Liver (tissue), 9 donors: Measurements from ENCODE around the gene TPCN1. TPM values are rescaled to one million over a fixed set of nuclear protein-coding genes. Genes with fewer than 3 reads are reported as not detected.

Source experiments
- DNase-seq: peaks from one replicate; pipeline ENCODE4 v3.0.0-alpha.2; 2017; ENCODE audit warnings: low spot score
- H3K27ac ChIP-seq, 2 donors: one replicate each; pipeline ENCODE4 v1.7.0; 2013; ENCODE audit warnings: inconsistent platforms in 2 of 2, low read length in 2 of 2, control low read depth in 1 of 2, low read depth in 1 of 2, mild to moderate bottlenecking in 1 of 2
- H3K27me3 ChIP-seq, 4 donors: one replicate each; pipeline versions ENCODE4 v1.6.1 to v1.7.0; 2013; ENCODE audit warnings: low read length in 3 of 4, inconsistent platforms in 1 of 4, mild to moderate bottlenecking in 1 of 4, moderate library complexity in 1 of 4; ENCODE audit not compliant: control insufficient read depth in 4 of 4, insufficient read depth in 4 of 4
- H3K36me3 ChIP-seq, 4 donors: one replicate each; pipeline versions ENCODE4 v1.6.1 to v1.7.0; 2013; ENCODE audit warnings: low read length in 3 of 4, mild to moderate bottlenecking in 3 of 4, low read depth in 1 of 4, moderate library complexity in 1 of 4; ENCODE audit not compliant: control insufficient read depth in 4 of 4, insufficient read depth in 3 of 4
- H3K4me1 ChIP-seq, 4 donors: one replicate each; pipeline versions ENCODE4 v1.6.1 to v1.7.0; 2013; ENCODE audit warnings: low read length in 3 of 4, mild to moderate bottlenecking in 3 of 4, moderate library complexity in 1 of 4; ENCODE audit not compliant: control insufficient read depth in 4 of 4, insufficient read depth in 4 of 4
- H3K4me3 ChIP-seq, 3 donors: one replicate each; pipeline versions ENCODE4 v1.6.1 to v1.7.0; 2013; ENCODE audit warnings: low read length in 3 of 3, control low read depth in 1 of 3, low read depth in 1 of 3, mild to moderate bottlenecking in 1 of 3
- H3K9ac ChIP-seq, 2 donors: one replicate each; pipeline ENCODE4 v1.7.0; 2013; ENCODE audit warnings: low read length in 2 of 2, mild to moderate bottlenecking in 2 of 2, moderate library complexity in 2 of 2, control low read depth in 1 of 2, low read depth in 1 of 2
- H3K9me3 ChIP-seq, 4 donors: one replicate each; pipeline versions ENCODE4 v1.6.1 to v1.7.0; 2013; ENCODE audit warnings: low read length in 3 of 4; ENCODE audit not compliant: control insufficient read depth in 4 of 4
- ATF3 ChIP-seq: IDR thresholded peaks from 2 replicates; pipeline ENCODE4 v1.6.1; 2016; ENCODE audit warnings: antibody characterized with exemption
- CTCF ChIP-seq: fragments of 150-350 bp; IDR thresholded peaks from 2 replicates; pipeline ENCODE4 v1.5.1; 2017; ENCODE audit warnings: improper control_type of control experiment, low read depth, low read length; ENCODE audit not compliant: missing input control
- EGR1 ChIP-seq, 2 donors: IDR thresholded peaks; 2 replicates each; pipeline ENCODE4 v1.6.1; 2016 to 2018; ENCODE audit warnings: antibody characterized with exemption in 2 of 2, low read depth in 2 of 2
- FOXA2 ChIP-seq: IDR thresholded peaks from 2 replicates; pipeline ENCODE4 v1.6.1; 2016; ENCODE audit warnings: antibody characterized with exemption
- GABPA ChIP-seq, 2 donors: IDR thresholded peaks in 1 of 2; conservative IDR thresholded peaks in 1 of 2; 2 replicates each; pipeline ENCODE4 v1.6.1; 2016; ENCODE audit warnings: antibody characterized with exemption in 2 of 2, mild to moderate bottlenecking in 1 of 2, moderate library complexity in 1 of 2
- HNF4A ChIP-seq, 2 donors: conservative IDR thresholded peaks; 2 replicates each; pipeline ENCODE4 v1.6.1; 2016; ENCODE audit warnings: antibody characterized with exemption in 2 of 2, mild to moderate bottlenecking in 2 of 2
- HNF4G ChIP-seq: IDR thresholded peaks from 2 replicates; pipeline ENCODE4 v1.6.1; 2016; ENCODE audit warnings: antibody characterized with exemption
- JUND ChIP-seq, 2 donors: IDR thresholded peaks; 2 replicates each; pipeline ENCODE4 v1.6.1; 2016; ENCODE audit warnings: antibody characterized with exemption in 2 of 2
- MAX ChIP-seq: IDR thresholded peaks from 2 replicates; pipeline ENCODE4 v1.6.1; 2016; ENCODE audit warnings: antibody characterized with exemption
- NR2F2 ChIP-seq: IDR thresholded peaks from 2 replicates; pipeline ENCODE4 v1.6.1; 2016; ENCODE audit warnings: antibody characterized with exemption
- RAD21 ChIP-seq, 2 donors: IDR thresholded peaks; 2 replicates each; pipeline ENCODE4 v1.6.1; 2016; ENCODE audit warnings: antibody characterized with exemption in 2 of 2, mild to moderate bottlenecking in 2 of 2
- REST ChIP-seq: IDR thresholded peaks from 2 replicates; pipeline ENCODE4 v1.6.1; 2016; ENCODE audit warnings: antibody characterized with exemption, mild to moderate bottlenecking
- YY1 ChIP-seq: IDR thresholded peaks from 2 replicates; pipeline ENCODE4 v1.6.1; 2016; ENCODE audit warnings: antibody characterized with exemption, mild to moderate bottlenecking
- ZBTB33 ChIP-seq: IDR thresholded peaks from 2 replicates; pipeline ENCODE4 v1.6.1; 2016; ENCODE audit warnings: antibody characterized with exemption
- WGBS: extraction: QIAGEN DNeasy Blood & Tissue Kit; methylation state at CpG from one replicate; pipeline ENCODE4 v1.1.7; 2013; 5-methylcytosine and 5-hydroxymethylcytosine counted together
- polyA plus RNA-seq, 2 donors: library from polyadenylated mRNA; stranded (reverse) in 1 of 2; unstranded in 1 of 2; fragments of 200-250 nt in 1 of 2; fragments of >200 nt in 1 of 2; fragmentation: Nextera tagmentation in 1 of 2; extraction: Ambion mirVana in 1 of 2; gene quantifications; one replicate each; pipeline versions ENCODE4 v1.2.1 to v1.2.3, GENCODE V29; 2013 to 2015
- total RNA-seq, 2 donors: library from RNA; depleted of rRNA; stranded (reverse); fragments of >200 nt; gene quantifications; one replicate each; pipeline ENCODE4 v1.2.3, GENCODE V29; 2014
- donor health status: healthy.
- donor health status: healthy.
- donor health status: healthy.
- donor health status: healthy.
- donor health status: healthy.

Gene TPCN1
- total and polyA plus RNA-seq, 4 donors, result 8.6 to 19.2 (median 13.7) TPM

- Histone ChIP-seq H3K9ac (peak overlapping the region; percentile 9 to 45), H3K27ac (peak overlapping the region; percentile 69 to 89), H3K4me1 (peaks cover 19 to 47% (median 37%) of the 10 kb centered on the region in 4 donors), H3K27me3 (no peaks in the 10 kb centered on the region), H3K9me3 (no peaks in the 10 kb centered on the region), H3K36me3 (peaks cover 0 to 13% (median 4%) of the 10 kb centered on the region in 4 donors), H3K4me3 (no peak overlapping the region)
- DNase-seq, result peak; percentile 47
- TF ChIP-seq FOXA2, result peak; percentile 51
- TF ChIP-seq MAX, result no peak
- TF ChIP-seq NR2F2, result peak; percentile 26
- 19% methylated on average over 18 of the region's 18 CpGs for WGBS
Measured at GRCh38 chr12:113246478-113247122, 25.3 kb downstream of the TPCN1 start.

GRCh38 chr12:113247123-113248050 lies 26.1 kb downstream of the TPCN1 start:
- DNase-seq, result no peak
- Histone ChIP-seq H3K27me3 (no peaks in the 10 kb centered on the region), H3K9me3 (no peaks in the 10 kb centered on the region), H3K9ac (no peak overlapping the region), H3K4me1 (peaks cover 19 to 39% (median 31%) of the 10 kb centered on the region in 4 donors), H3K4me3 (no peak overlapping the region), H3K36me3 (peaks cover 0 to 21% (median 8%) of the 10 kb centered on the region in 4 donors), H3K27ac (peak overlapping the region; percentile 69 to 89)
- 93% methylated on average over 21 of the region's 21 CpGs for WGBS
- no peak for TF ChIP-seq NR2F2
- no peak for TF ChIP-seq ZBTB33
- TF ChIP-seq HNF4G, result no peak
- no peak for TF ChIP-seq EGR1 (IDR thresholded peaks at IDR 0.05; ENCODE audit: low read depth in 2 of 2)
- TF ChIP-seq MAX, result no peak
- TF ChIP-seq ATF3, result no peak
- TF ChIP-seq GABPA (IDR thresholded peaks at IDR 0.05 in 1 of 2, conservative IDR thresholded peaks at IDR 0.05 in 1 of 2), result no peak
- TF ChIP-seq HNF4A (conservative IDR thresholded peaks at IDR 0.05), result no peak
- no peak for TF ChIP-seq YY1
- TF ChIP-seq RAD21 (IDR thresholded peaks at IDR 0.05), result no peak
- no peak for TF ChIP-seq CTCF
- no peak for TF ChIP-seq FOXA2
- TF ChIP-seq JUND (IDR thresholded peaks at IDR 0.05), result no peak
- TF ChIP-seq REST, result no peak
